ENCODE data around the gene NUP210L. TPM values are rescaled to one million over a fixed set of nuclear protein-coding genes. Genes with fewer than 3 reads are reported as not detected.
"Not testable (repeated sequence)": the region's sequence is repeated elsewhere in the genome, so short reads cannot be mapped to it uniquely, and the experiment has no call there.

NUP210L gene
- total RNA-seq, 1 donor from 2014 or later, result 0.02 TPM

DNA sequence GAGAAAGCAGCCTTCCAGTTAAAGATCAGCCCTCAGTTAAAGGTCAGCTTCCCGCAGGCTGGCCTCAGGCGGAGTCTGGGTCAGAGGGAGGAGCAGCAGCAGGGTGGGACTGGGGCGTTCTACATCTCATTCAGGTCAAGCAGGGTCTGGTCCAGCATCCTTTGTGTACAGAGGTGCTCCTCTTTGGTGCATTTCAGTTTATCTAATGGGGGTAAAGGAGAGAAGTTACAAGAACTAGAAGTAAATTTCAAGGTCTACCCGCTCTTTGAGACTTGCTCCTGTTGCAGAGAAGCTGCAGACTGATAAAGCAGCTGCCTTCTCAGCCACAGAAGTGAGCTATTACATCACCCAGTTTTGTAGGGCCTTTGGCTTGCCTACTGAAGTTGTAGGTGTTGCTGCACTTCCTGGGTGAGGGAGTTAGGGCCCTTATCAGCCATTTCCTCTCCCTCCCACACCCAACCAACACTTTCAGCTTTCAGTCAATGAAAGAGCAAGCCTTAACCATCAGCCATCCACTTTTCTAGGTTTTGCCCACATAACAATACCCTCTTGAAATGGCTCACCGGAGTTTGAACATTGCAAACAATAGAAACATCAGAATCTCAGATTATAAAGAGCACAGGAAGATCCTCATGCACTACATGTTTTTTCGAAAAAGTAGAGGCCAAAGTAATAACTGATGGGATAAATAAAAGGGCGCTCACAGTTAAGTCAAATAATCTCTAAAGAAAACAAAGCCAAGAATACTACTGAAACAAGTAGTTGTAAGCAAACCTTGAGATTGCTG, 2.8 kb upstream of the NUP210L start:
- peak; percentile 93 for DNase-seq
- Mint-ChIP-seq H3K4me3 (peak overlapping the region; percentile 74), H3K36me3 (ENCODE audit: low read depth) (peaks cover 84% of the 10 kb centered on the region), H3K27ac (peak overlapping the region; percentile 82), H3K27me3 (no peaks in the 10 kb centered on the region), H3K9me3 (no peaks in the 10 kb centered on the region), H3K4me1 (peaks cover 55% of the 10 kb centered on the region)
- intact Hi-C loops (cut with micrococcal nuclease), result loop anchor here (1.0 to 5.0 kb wide), 4 partner anchors 13 to 165 kb away; partner anchors contain the start of genes HAX1 and RPS27

- H3K4me3 Mint-ChIP-seq, result peak overlapping the region; percentile 30
- no peaks in the 10 kb centered on the region for H3K27me3 Mint-ChIP-seq
- H3K9me3 Mint-ChIP-seq, result no peaks in the 10 kb centered on the region
- peak; percentile 67 for DNase-seq
- intact Hi-C loops (cut with micrococcal nuclease), result loop anchor here (5.0 kb wide), 1 partner anchor 163 kb away; the partner anchor contains the start of gene RPS27
- peaks cover 45% of the 10 kb centered on the region for H3K4me1 Mint-ChIP-seq
- H3K27ac Mint-ChIP-seq, result peak overlapping the region; percentile 69
- H3K36me3 Mint-ChIP-seq (ENCODE audit: low read depth), result peaks cover 65% of the 10 kb centered on the region
Observed at GRCh38 chr1:154155251-154155650, 378 bp upstream of the NUP210L start.

- intact Hi-C loops (cut with micrococcal nuclease), result no loop called here
- DNase-seq, result no peak
- H3K4me1 Mint-ChIP-seq, result peaks cover 36% of the 10 kb centered on the region
- no peak overlapping the region for H3K27ac Mint-ChIP-seq
- H3K36me3 Mint-ChIP-seq (ENCODE audit: low read depth), result peaks cover 54% of the 10 kb centered on the region
- no peak overlapping the region for H3K4me3 Mint-ChIP-seq
- no peaks in the 10 kb centered on the region for H3K27me3 Mint-ChIP-seq
- no peaks in the 10 kb centered on the region for H3K9me3 Mint-ChIP-seq
Observed at GRCh38 chr1:154154053-154154452, 820 bp downstream of the NUP210L start.

DNA sequence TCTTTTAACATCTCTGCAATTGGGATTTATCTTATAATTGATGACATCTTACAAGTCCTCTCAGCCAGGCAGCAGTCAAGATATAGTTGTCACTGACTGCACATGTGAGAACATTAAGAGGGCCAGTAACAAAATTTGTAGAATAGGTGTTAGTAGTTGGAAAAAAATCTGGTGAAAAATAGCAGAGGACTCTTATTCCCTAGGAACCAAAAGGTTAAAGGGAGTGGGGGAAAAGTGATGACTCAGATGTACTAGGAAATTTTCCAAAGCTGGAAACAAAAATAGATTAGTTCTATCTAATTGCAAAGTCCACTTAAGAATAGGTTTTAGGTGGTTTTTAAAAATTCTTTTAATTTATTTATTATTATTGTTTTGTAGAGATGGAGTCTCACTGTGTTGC, 3.6 kb downstream of the NUP210L start:
- peaks cover 15% of the 10 kb centered on the region for H3K4me1 Mint-ChIP-seq
- H3K9me3 Mint-ChIP-seq, result no peaks in the 10 kb centered on the region
- intact Hi-C loops (cut with micrococcal nuclease), result no loop called here
- no peak overlapping the region for H3K27ac Mint-ChIP-seq
- no peak for DNase-seq
- no peaks in the 10 kb centered on the region for H3K27me3 Mint-ChIP-seq
- no peak overlapping the region for H3K4me3 Mint-ChIP-seq
- H3K36me3 Mint-ChIP-seq (ENCODE audit: low read depth), result peaks cover 28% of the 10 kb centered on the region

- no peak overlapping the region for H3K4me3 Mint-ChIP-seq
- H3K27ac Mint-ChIP-seq, result no peak overlapping the region
- intact Hi-C loops (cut with micrococcal nuclease), result no loop called here
- DNase-seq, result no peak
- peaks cover 4% of the 10 kb centered on the region for H3K4me1 Mint-ChIP-seq
- peaks cover 8% of the 10 kb centered on the region for H3K36me3 Mint-ChIP-seq (ENCODE audit: low read depth)
- no peaks in the 10 kb centered on the region for H3K9me3 Mint-ChIP-seq
- H3K27me3 Mint-ChIP-seq, result no peaks in the 10 kb centered on the region
Observed at GRCh38 chr1:154148807-154149206, 6.1 kb downstream of the NUP210L start.

DNA sequence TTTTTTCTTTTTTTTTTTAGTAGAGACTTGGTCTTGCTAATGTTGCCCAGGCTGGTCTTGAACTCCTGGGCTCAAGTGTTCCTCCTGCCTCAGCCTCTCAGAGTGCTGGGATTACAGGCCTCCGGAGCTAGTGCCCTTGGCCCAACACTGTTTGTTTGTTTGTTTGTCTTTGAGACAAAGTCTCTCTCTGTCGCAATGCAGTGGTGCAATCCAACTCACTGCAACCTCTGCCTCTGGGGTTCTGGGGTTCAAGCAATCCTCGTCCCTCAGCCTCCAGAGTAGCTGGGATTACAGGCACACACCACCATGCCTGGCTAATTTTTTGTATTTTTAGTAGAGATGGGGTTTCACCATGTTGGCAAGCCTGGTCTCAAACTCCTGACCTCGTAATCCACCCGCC, 7.4 kb downstream of the NUP210L start:
- intact Hi-C loops (cut with micrococcal nuclease); H3K36me3 Mint-ChIP-seq (ENCODE audit: low read depth); H3K4me1 Mint-ChIP-seq; DNase-seq; H3K9me3 Mint-ChIP-seq; H3K27ac Mint-ChIP-seq; H3K27me3 Mint-ChIP-seq; H3K4me3 Mint-ChIP-seq: not testable (repeated sequence)

DNA sequence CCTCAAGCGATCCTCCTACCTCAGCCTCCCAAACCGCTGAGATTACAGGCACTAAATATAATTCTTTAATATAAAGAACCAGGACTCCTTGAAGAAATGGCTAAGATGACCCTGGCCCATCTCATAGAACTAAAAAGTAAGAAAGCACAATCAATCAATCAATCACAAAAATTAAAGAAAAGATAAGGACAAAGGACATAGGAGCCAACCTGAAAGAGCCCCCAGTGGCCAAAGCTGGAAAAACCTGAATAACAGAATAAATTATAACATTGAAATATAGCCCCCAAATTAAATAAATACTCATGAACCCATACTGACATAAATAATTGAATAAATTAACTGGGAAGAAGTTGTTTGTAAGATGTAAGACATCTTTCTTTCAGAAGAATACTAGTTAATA, 8.9 kb downstream of the NUP210L start:
- H3K27ac Mint-ChIP-seq, result no peak overlapping the region
- peaks cover 8% of the 10 kb centered on the region for H3K4me1 Mint-ChIP-seq
- H3K9me3 Mint-ChIP-seq, result no peaks in the 10 kb centered on the region
- H3K27me3 Mint-ChIP-seq, result no peaks in the 10 kb centered on the region
- H3K36me3 Mint-ChIP-seq (ENCODE audit: low read depth), result no peaks in the 10 kb centered on the region
- no peak for DNase-seq
- H3K4me3 Mint-ChIP-seq, result no peak overlapping the region
- intact Hi-C loops (cut with micrococcal nuclease), result no loop called here

- no peaks in the 10 kb centered on the region for H3K9me3 Mint-ChIP-seq
- no peak for DNase-seq
- H3K27ac Mint-ChIP-seq, result no peak overlapping the region
- no peaks in the 10 kb centered on the region for H3K27me3 Mint-ChIP-seq
- intact Hi-C loops (cut with micrococcal nuclease), result no loop called here
- no peaks in the 10 kb centered on the region for H3K36me3 Mint-ChIP-seq (ENCODE audit: low read depth)
- no peak overlapping the region for H3K4me3 Mint-ChIP-seq
- H3K4me1 Mint-ChIP-seq, result peaks cover 9% of the 10 kb centered on the region
Observed at GRCh38 chr1:154142358-154142757, 12.5 kb downstream of the NUP210L start.

DNA sequence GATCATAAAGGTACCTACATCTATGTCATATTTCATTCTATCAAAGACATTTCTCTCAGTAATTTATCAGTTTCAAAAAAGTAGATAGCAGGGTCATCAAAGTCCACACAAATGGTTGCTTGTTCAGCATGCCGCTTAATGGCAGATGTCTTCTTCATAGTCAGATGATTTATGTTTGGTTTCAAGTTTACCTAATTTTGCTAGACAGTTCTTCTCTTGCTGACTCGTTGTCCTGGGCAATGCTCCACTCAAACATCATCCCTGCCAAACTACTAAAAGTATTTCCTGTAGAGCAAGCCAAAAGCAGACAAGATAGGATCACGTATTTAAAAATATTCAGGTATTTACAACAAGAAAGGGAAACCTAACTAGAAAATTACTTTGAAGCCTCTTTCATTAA, 13.6 kb downstream of the NUP210L start:
- intact Hi-C loops (cut with micrococcal nuclease), result no loop called here
- Mint-ChIP-seq H3K4me3 (no peak overlapping the region), H3K36me3 (ENCODE audit: low read depth) (no peaks in the 10 kb centered on the region), H3K27me3 (no peaks in the 10 kb centered on the region), H3K4me1 (peaks cover 9% of the 10 kb centered on the region), H3K9me3 (no peaks in the 10 kb centered on the region), H3K27ac (no peak overlapping the region)
- DNase-seq, result no peak

- no peaks in the 10 kb centered on the region for H3K9me3 Mint-ChIP-seq
Observed at GRCh38 chr1:154137888-154138287, 17.0 kb downstream of the NUP210L start.

DNA sequence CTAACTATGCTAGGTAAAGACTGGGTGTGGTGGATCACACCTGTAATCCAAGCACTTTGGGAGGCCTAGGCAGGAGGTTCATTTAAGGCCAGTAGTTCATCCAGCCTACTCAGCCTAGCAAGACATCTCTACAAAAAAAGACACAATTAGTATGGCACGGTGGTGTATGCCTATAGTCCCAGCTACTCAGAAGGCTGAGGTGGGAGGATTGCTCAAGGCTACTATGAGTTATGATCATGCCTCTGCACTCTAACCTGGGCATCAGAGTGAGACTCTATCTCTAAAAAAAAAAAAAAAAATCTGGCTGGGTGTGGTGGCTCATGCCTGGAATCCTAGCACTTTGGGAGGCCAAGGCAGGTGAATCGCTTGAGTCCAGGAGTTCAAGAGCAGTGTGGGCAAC, 21.6 kb downstream of the NUP210L start:
- H3K4me1 Mint-ChIP-seq, result peaks cover 14% of the 10 kb centered on the region
- no peaks in the 10 kb centered on the region for H3K9me3 Mint-ChIP-seq
- no peak overlapping the region for H3K27ac Mint-ChIP-seq
- H3K4me3 Mint-ChIP-seq, result no peak overlapping the region
- intact Hi-C loops (cut with micrococcal nuclease), result no loop called here
- no peaks in the 10 kb centered on the region for H3K27me3 Mint-ChIP-seq
- no peak for DNase-seq
- H3K36me3 Mint-ChIP-seq (ENCODE audit: low read depth), result no peaks in the 10 kb centered on the region

More at GRCh38 chr1:154137888-154138287, 17.0 kb downstream of the NUP210L start:
- intact Hi-C loops (cut with micrococcal nuclease), result no loop called here
- peaks cover 9% of the 10 kb centered on the region for H3K4me1 Mint-ChIP-seq
- no peak overlapping the region for H3K27ac Mint-ChIP-seq
- DNase-seq, result no peak
- no peaks in the 10 kb centered on the region for H3K36me3 Mint-ChIP-seq (ENCODE audit: low read depth)
- H3K27me3 Mint-ChIP-seq, result no peaks in the 10 kb centered on the region
- no peak overlapping the region for H3K4me3 Mint-ChIP-seq

DNA sequence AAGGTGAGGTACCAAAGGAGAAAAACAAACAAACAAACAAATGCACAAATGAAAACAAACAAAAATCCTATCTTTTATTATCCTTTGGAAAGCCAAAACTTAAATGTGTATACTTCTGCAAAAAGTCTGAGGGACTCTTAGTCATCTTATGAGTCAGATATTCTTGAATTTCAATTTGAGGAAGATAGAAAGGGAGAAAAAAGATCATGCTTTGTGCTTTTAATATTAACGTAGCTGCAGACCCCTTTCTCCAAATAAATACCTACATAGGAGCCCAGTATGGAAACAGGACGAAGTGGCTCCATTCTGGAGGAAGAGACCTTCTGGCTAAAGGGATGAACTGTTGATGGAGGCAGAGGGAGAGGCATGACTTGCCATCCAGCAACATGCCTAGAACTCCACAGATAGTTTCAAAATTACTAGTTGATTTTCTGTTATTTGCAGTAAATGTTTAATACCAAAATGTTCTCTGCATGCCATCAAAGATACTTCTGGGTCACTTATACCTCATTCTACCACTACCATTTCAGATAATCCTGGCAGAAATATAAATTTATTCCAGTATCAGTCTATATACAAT, 25.4 kb downstream of the NUP210L start:
- peaks cover 2% of the 10 kb centered on the region for H3K27me3 Mint-ChIP-seq
- H3K4me1 Mint-ChIP-seq, result peaks cover 9% of the 10 kb centered on the region
- no peak overlapping the region for H3K27ac Mint-ChIP-seq
- intact Hi-C loops (cut with micrococcal nuclease), result no loop called here
- no peak for DNase-seq
- no peaks in the 10 kb centered on the region for H3K9me3 Mint-ChIP-seq
- H3K36me3 Mint-ChIP-seq (ENCODE audit: low read depth), result no peaks in the 10 kb centered on the region
- no peak overlapping the region for H3K4me3 Mint-ChIP-seq

- DNase-seq; H3K27ac Mint-ChIP-seq; H3K27me3 Mint-ChIP-seq; H3K9me3 Mint-ChIP-seq; H3K4me1 Mint-ChIP-seq; H3K4me3 Mint-ChIP-seq; intact Hi-C loops (cut with micrococcal nuclease); H3K36me3 Mint-ChIP-seq (ENCODE audit: low read depth): not testable (repeated sequence)
Observed at GRCh38 chr1:154123205-154123604, 31.7 kb downstream of the NUP210L start.

GRCh38 chr1:154117642-154118041, 37.2 kb downstream of the NUP210L start:
- no peaks in the 10 kb centered on the region for H3K36me3 Mint-ChIP-seq (ENCODE audit: low read depth)
- DNase-seq, result no peak
- no peak overlapping the region for H3K4me3 Mint-ChIP-seq
- peaks cover 3% of the 10 kb centered on the region for H3K4me1 Mint-ChIP-seq
- H3K9me3 Mint-ChIP-seq, result no peaks in the 10 kb centered on the region
- H3K27ac Mint-ChIP-seq, result no peak overlapping the region
- intact Hi-C loops (cut with micrococcal nuclease), result no loop called here
- H3K27me3 Mint-ChIP-seq, result peaks cover 1% of the 10 kb centered on the region

Measured in activated CD4-positive, alpha-beta T cell treated with anti-CD3 and anti-CD28 coated beads, Interleukin-2, amount 10 ng/mL, durations not matched to agents 24 days and 14 days (primary cell).